ENCODE results near the gene SLC36A3.

The SLC36A3 gene

GRCh38 chr5:151344088-151344487, 40.5 kb upstream of the SLC36A3 start:
- Histone ChIP-seq H3K27me3 (replicated peaks; ENCODE audit: insufficient read depth, low read length) (no peaks in the 10 kb centered on the region), H2AFZ (ENCODE audit: low read length) (no peak overlapping the region), H3K9ac (ENCODE audit: low read length) (no peak overlapping the region), H3K36me3 (replicated peaks; ENCODE audit: insufficient read depth, low read length) (no peaks in the 10 kb centered on the region), H3F3A (ENCODE audit: insufficient read depth, low read length) (no peaks in the 10 kb centered on the region), H3K9me2 (replicated peaks; ENCODE audit: insufficient read depth, low read length) (no peaks in the 10 kb centered on the region), H3K4me2 (ENCODE audit: low read depth, low read length) (no peak overlapping the region), H3K27ac (ENCODE audit: low read length) (no peak overlapping the region), H3K4me3 (ENCODE audit: low read length) (no peak overlapping the region), H3K4me1 (ENCODE audit: low read length) (no peaks in the 10 kb centered on the region), H3K9me3 (replicated peaks; ENCODE audit: insufficient read depth, low read length) (no peaks in the 10 kb centered on the region), H3K79me2 (ENCODE audit: low read length) (no peaks in the 10 kb centered on the region), H4K20me1 (ENCODE audit: insufficient read depth, low read length) (no peaks in the 10 kb centered on the region)
- TF ChIP-seq CTCF (IDR thresholded peaks at IDR 0.05; ENCODE audit: low read length) (no peak), EZH2phosphoT487 (IDR thresholded peaks at IDR 0.05; ENCODE audit: low read length) (no peak), EZH2 (optimal IDR thresholded peaks at IDR 0.05; ENCODE audit: low read depth, low read length) (no peak)
- no peak for DNase-seq

GRCh38 chr5:151340004-151340403, 36.4 kb upstream of the SLC36A3 start:
- H3K27me3 ChIP-seq (replicated peaks; ENCODE audit: insufficient read depth, low read length), result no peaks in the 10 kb centered on the region
- no peak overlapping the region for H3K4me2 ChIP-seq (ENCODE audit: low read depth, low read length)
- H3K9ac ChIP-seq (ENCODE audit: low read length), result no peak overlapping the region
- no peak for DNase-seq
- H3K36me3 ChIP-seq (replicated peaks; ENCODE audit: insufficient read depth, low read length), result no peaks in the 10 kb centered on the region
- H3K79me2 ChIP-seq (ENCODE audit: low read length), result no peaks in the 10 kb centered on the region
- H3K4me1 ChIP-seq (ENCODE audit: low read length), result no peaks in the 10 kb centered on the region
- H3K27ac ChIP-seq (ENCODE audit: low read length), result no peak overlapping the region
- TF ChIP-seq CTCF (IDR thresholded peaks at IDR 0.05; ENCODE audit: low read length), result no peak
- TF ChIP-seq EZH2 (optimal IDR thresholded peaks at IDR 0.05; ENCODE audit: low read depth, low read length), result no peak
- no peak for TF ChIP-seq EZH2phosphoT487 (IDR thresholded peaks at IDR 0.05; ENCODE audit: low read length)
- H3K9me3 ChIP-seq (replicated peaks; ENCODE audit: insufficient read depth, low read length), result no peaks in the 10 kb centered on the region
- no peak overlapping the region for H2AFZ ChIP-seq (ENCODE audit: low read length)
- no peaks in the 10 kb centered on the region for H3F3A ChIP-seq (ENCODE audit: insufficient read depth, low read length)
- H3K4me3 ChIP-seq (ENCODE audit: low read length), result no peak overlapping the region
- no peaks in the 10 kb centered on the region for H4K20me1 ChIP-seq (ENCODE audit: insufficient read depth, low read length)
- H3K9me2 ChIP-seq (replicated peaks; ENCODE audit: insufficient read depth, low read length), result no peaks in the 10 kb centered on the region

- Histone ChIP-seq H3F3A (ENCODE audit: insufficient read depth, low read length) (no peaks in the 10 kb centered on the region), H3K27me3 (replicated peaks; ENCODE audit: insufficient read depth, low read length) (no peaks in the 10 kb centered on the region), H3K79me2 (ENCODE audit: low read length) (no peaks in the 10 kb centered on the region), H3K4me2 (ENCODE audit: low read depth, low read length) (no peak overlapping the region), H3K9me2 (replicated peaks; ENCODE audit: insufficient read depth, low read length) (no peaks in the 10 kb centered on the region), H4K20me1 (ENCODE audit: insufficient read depth, low read length) (no peaks in the 10 kb centered on the region), H3K4me1 (ENCODE audit: low read length) (no peaks in the 10 kb centered on the region), H3K9ac (ENCODE audit: low read length) (no peak overlapping the region), H2AFZ (ENCODE audit: low read length) (no peak overlapping the region), H3K27ac (ENCODE audit: low read length) (no peak overlapping the region), H3K9me3 (replicated peaks; ENCODE audit: insufficient read depth, low read length) (no peaks in the 10 kb centered on the region), H3K4me3 (ENCODE audit: low read length) (no peak overlapping the region), H3K36me3 (replicated peaks; ENCODE audit: insufficient read depth, low read length) (no peaks in the 10 kb centered on the region)
- no peak for DNase-seq
- TF ChIP-seq EZH2 (optimal IDR thresholded peaks at IDR 0.05; ENCODE audit: low read depth, low read length), result no peak
- no peak for TF ChIP-seq CTCF (IDR thresholded peaks at IDR 0.05; ENCODE audit: low read length)
- no peak for TF ChIP-seq EZH2phosphoT487 (IDR thresholded peaks at IDR 0.05; ENCODE audit: low read length)
Observed at GRCh38 chr5:151338734-151339133, 35.2 kb upstream of the SLC36A3 start.
